Stimulated activated CD8-positive, alpha-beta memory T cell treated with anti-CD3 and anti-CD28 coated beads, Interleukin-15, amount 100 ng/mL, for 24 hours (primary cell): ENCODE measurements around the gene CCDC117.
"Not testable (repeated sequence)": the region's sequence is repeated elsewhere in the genome, so short reads cannot be mapped to it uniquely, and the experiment has no call there.

Experiments used
- DNase-seq: peaks from one replicate; pipeline ENCODE4 v3.0.0-alpha.2; 2020; ENCODE audit warnings: low read depth

The CCDC117 gene

GRCh38 chr22:28801845-28802594 is 29.5 kb downstream of the CCDC117 start:
- DNase-seq: no peak

DNA sequence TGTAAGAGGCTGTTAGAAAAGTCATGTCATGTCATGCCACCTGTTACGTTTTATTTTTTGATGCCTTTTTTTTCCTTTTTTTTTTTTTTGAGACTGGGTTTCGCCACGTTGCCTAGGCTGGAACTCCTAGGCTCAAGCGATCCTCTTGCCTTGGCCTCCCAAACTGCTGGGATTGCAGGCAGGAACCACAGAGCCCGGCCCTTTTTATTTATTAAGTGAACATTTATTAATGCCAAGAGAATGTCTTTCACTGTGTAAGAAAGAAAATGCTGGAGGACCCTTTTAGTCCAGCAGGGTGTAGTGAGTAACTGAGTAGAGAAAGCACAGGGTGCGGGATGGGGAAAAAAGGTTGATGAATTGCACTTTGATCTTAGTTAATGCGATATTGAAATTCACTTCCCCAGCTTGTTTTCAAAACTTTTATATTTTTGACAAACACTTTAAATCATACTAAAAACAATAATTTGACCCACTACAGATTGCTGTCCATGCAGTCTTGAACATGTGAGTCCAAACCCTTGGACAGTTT is 30.2 kb downstream of the CCDC117 start:
- no peak for DNase-seq

DNA sequence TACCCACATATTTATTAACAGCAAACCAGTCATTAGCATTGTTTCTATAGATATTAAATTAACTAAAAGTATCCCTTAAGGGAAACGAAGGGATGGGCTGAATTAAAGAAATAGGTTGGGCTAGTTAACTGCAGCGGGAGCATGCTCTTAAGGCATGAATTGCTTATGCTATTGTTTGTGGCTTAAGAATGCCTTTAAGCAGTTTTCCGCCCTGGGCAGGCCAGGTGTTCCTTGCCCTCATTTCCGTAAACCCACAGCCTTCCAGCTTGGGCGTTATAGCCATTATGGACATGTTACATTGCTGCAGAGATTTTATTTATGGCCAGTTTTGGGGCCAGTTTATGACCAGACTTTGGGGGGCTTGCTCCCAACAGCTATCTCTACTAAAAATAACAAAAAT is 32.9 kb downstream of the CCDC117 start:
- DNase-seq: not testable (repeated sequence)

- DNase-seq: no peak
Measured at GRCh38 chr22:28808716-28809355, 36.3 kb downstream of the CCDC117 start.

- DNase-seq: no peak
Measured at GRCh38 chr22:28810821-28811491, 38.5 kb downstream of the CCDC117 start.

GRCh38 chr22:28812516-28812915 is 40.0 kb downstream of the CCDC117 start:
- no peak for DNase-seq

DNA sequence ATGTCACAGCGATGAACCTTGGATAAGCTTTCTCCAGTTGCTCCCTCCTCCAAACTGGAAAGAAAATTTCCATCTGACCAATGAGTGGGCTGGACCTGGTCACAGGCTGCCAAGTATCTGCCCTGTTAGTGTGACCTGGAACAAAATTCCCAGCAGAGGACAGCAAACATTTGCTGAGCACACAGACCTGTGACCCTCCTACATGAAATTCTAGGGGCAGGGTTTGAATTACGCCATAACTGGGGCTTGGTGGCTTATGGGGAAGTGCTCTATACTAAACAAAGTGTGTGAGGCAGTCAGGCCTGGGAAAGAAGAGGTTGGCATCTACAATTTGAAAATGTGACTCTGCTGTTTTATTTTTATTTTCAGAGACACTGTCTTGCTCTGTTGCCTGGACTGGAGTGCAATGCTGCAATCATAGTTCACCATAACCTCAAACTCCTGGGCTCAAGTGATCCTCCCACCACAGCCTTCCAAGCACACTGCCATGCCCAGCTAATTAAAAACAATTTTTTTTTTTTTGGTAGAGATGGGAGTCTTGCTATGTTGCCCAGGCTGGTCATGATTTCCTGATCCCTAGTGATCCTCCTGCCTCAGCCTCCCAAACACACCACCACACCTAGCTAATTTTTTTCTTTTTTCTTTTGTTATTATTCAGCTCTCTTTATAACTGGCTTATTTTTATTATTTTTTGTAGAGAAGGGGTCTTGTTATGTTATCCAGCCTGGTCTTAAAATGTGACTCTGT is 41.5 kb downstream of the CCDC117 start:
- no peak for DNase-seq

- DNase-seq: no peak
Measured at GRCh38 chr22:28815111-28815510, 42.6 kb downstream of the CCDC117 start.

DNA sequence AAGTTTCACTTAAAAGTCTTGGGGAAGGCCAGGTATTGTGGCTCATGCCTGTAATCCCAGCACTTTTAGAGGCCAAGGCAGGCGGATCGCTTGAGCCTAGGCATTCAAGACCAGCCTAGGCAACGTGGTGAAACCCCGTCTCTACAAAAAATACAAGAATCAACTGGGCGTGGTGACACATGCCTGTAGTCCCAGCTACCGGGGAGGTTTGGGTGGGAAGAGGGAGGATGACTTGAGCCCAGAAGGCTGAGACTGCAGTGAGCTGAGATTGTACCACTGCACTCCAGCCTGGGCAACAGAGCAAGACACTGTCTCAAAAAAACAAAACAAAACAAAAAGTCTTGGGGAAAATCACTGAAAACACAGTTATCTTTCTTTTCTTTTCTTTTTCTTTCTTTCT is 43.2 kb downstream of the CCDC117 start:
- no peak for DNase-seq

DNA sequence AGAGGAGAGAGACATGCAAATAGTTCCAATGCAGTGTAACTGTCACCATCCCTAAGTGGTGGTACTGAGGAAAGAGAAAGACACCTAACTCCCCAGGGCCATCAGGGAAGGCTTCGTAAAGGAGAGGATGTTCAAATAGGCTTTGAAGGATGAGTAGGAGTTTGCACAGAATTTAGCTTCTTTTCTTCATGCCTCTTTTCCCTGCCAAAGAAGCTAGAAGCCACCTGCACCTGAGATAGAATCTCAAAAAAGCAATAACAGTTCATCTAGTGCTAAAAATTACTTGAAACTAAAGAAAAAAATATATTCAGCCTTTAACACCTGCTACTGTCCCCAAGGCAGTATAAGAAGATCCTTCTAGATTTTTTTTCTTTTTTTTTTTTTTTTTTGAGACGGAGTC is 44.6 kb downstream of the CCDC117 start:
- no peak for DNase-seq

GRCh38 chr22:28817919-28818859 is 45.7 kb downstream of the CCDC117 start:
- DNase-seq: no peak

GRCh38 chr22:28819253-28820096 is 47.0 kb downstream of the CCDC117 start:
- DNase-seq: no peak

DNA sequence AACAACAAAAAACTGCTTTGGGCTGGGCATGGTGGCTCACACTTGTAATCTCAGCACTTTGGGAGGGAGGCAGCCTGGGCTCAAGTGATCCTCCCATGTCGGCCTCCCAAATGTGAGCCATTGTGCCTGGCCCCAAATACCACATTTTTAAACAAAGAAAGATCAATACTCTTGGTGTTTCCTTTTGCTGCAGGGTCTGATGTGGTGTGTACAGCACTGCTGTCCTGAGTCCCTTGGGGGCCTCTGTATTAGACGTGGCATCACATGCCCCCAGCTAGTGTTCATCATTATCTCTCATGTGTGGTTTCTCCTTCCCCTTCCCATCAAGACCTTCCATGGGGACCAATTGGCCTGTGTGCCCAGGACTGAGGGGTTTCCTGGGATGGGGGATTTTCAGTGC is 48.4 kb downstream of the CCDC117 start:
- DNase-seq: no peak

- DNase-seq: no peak
Measured at GRCh38 chr22:28821452-28821851, 49.0 kb downstream of the CCDC117 start.

GRCh38 chr22:28822930-28823551 is 50.5 kb downstream of the CCDC117 start:
- no peak for DNase-seq

DNA sequence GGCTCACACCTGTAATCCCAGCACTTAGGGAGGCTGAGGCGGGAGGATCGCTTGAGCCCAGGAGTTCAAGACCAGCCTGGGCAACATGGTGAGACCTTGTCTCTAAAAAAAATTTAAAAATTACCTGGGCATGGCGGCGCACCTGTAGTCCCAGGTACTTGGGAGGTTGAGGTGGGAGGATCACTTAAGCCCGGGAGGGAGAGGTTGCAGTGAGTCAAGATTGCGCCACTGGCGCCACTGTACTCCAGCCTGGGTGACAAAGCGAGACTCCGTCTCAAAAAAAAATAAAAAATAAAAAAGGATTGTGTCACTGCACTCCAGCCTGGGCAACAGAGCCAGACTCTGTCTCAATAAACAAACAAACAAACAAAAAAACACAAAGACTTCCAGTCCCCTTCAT is 52.0 kb downstream of the CCDC117 start:
- not testable (repeated sequence) for DNase-seq

- DNase-seq: not testable (repeated sequence)
Measured at GRCh38 chr22:28826430-28826829, 53.9 kb downstream of the CCDC117 start.

GRCh38 chr22:28826921-28827320 is 54.4 kb downstream of the CCDC117 start:
- DNase-seq: no peak

- peak; percentile 41 for DNase-seq
Measured at GRCh38 chr22:28829358-28830181, 57.1 kb downstream of the CCDC117 start.
